Vagina (tissue), 2 donors: ENCODE measurements around the gene ANAPC4. TPM values are rescaled to one million over a fixed set of nuclear protein-coding genes. Genes with fewer than 3 reads are reported as not detected.

ENCODE experiments used
- DNase-seq, 2 donors: peaks; one replicate each; pipeline ENCODE4 v3.0.0-alpha.2; 2017; ENCODE audit errors: extremely low spot score in 2 of 2
- H3K27ac ChIP-seq: fragments of 200-600 bp; sonication (generic); one replicate; pipeline ENCODE4 v1.5.1; 2019
- H3K27me3 ChIP-seq: fragments of 200-600 bp; sonication (generic); one replicate; pipeline ENCODE4 v1.5.1; 2019
- H3K36me3 ChIP-seq, 2 donors: fragments of 200-600 bp; sonication (generic); one replicate each; pipeline ENCODE4 v1.5.1; 2017 to 2019
- H3K4me1 ChIP-seq: fragments of 200-600 bp; sonication (generic); one replicate; pipeline ENCODE4 v1.5.1; 2019
- H3K4me3 ChIP-seq, 2 donors: fragments of 200-600 bp; sonication (generic); 1 replicate in 1 of 2; 2 replicates in 1 of 2; pipeline ENCODE4 v1.5.1; 2016 to 2019
- H3K9me3 ChIP-seq: fragments of 200-600 bp; sonication (generic); one replicate; pipeline ENCODE4 v1.5.1; 2019
- CTCF ChIP-seq, 3 experiments: fragments of 450-650 bp in 2 of 3; fragments of 200-600 bp in 1 of 3; sonication (generic) in 1 of 3; IDR thresholded peaks; one replicate each; pipeline ENCODE4 v1.5.1; 2017 to 2019; ENCODE audit warnings: antibody characterized with exemption in 3 of 3, mild to moderate bottlenecking in 2 of 3, moderate library complexity in 2 of 3
- POLR2A ChIP-seq, 2 donors: fragments of 450-650 bp; IDR thresholded peaks; one replicate each; pipeline ENCODE4 v1.6.1; 2017; ENCODE audit warnings: antibody characterized with exemption in 2 of 2, mild to moderate bottlenecking in 2 of 2, moderate library complexity in 2 of 2
- POLR2AphosphoS5 ChIP-seq, 2 donors: sonication (generic); formaldehyde crosslinking; IDR thresholded peaks; one replicate each; pipeline ENCODE4 v1.9.0; 2017; ENCODE audit warnings: antibody characterized with exemption in 2 of 2, mild to moderate bottlenecking in 2 of 2, low read depth in 1 of 2; ENCODE audit not compliant: insufficient read depth in 1 of 2
- intact Hi-C: fragments of 100-400 bp; cut with DNase I; formaldehyde crosslinking; loops from one replicate; pipeline ENCODE4 v1.15.1; 2023
- total RNA-seq: library from RNA; depleted of rRNA; stranded (reverse); fragments of >200 nt; gene quantifications from one replicate; pipeline ENCODE4 v1.2.3, GENCODE V29; 2016

ANAPC4 gene
- total RNA-seq, 1 donor from 2014 or later, result 33.6 TPM

GRCh38 chr4:25451676-25452075 is 74.6 kb downstream of the ANAPC4 start:
- Histone ChIP-seq H3K4me1 (peaks cover 8% of the 10 kb centered on the region), H3K9me3 (no peaks in the 10 kb centered on the region), H3K4me3 (no peak overlapping the region), H3K36me3 (no peaks in the 10 kb centered on the region), H3K27ac (no peak overlapping the region), H3K27me3 (no peaks in the 10 kb centered on the region)
- no peak for TF ChIP-seq POLR2A (IDR thresholded peaks at IDR 0.05)
- no peak for TF ChIP-seq POLR2AphosphoS5 (IDR thresholded peaks at IDR 0.05; ENCODE audit: insufficient read depth in 1 of 2, low read depth in 1 of 2)
- no peak for TF ChIP-seq CTCF (IDR thresholded peaks at IDR 0.05)
- intact Hi-C loops, result no loop called here
- no peak for DNase-seq

- DNase-seq, result no peak
- Histone ChIP-seq H3K4me3 (no peak overlapping the region), H3K4me1 (peaks cover 8% of the 10 kb centered on the region), H3K27me3 (no peaks in the 10 kb centered on the region), H3K36me3 (no peaks in the 10 kb centered on the region), H3K9me3 (no peaks in the 10 kb centered on the region), H3K27ac (no peak overlapping the region)
- intact Hi-C loops, result no loop called here
- TF ChIP-seq POLR2A (IDR thresholded peaks at IDR 0.05), result no peak
- no peak for TF ChIP-seq CTCF (IDR thresholded peaks at IDR 0.05)
- no peak for TF ChIP-seq POLR2AphosphoS5 (IDR thresholded peaks at IDR 0.05; ENCODE audit: insufficient read depth in 1 of 2, low read depth in 1 of 2)
Observed at GRCh38 chr4:25452081-25452480, 75.0 kb downstream of the ANAPC4 start.

GRCh38 chr4:25454476-25454875 is 77.4 kb downstream of the ANAPC4 start:
- intact Hi-C loops, result no loop called here
- Histone ChIP-seq H3K27me3 (no peaks in the 10 kb centered on the region), H3K27ac (no peak overlapping the region), H3K9me3 (no peaks in the 10 kb centered on the region), H3K4me3 (no peak overlapping the region), H3K4me1 (no peaks in the 10 kb centered on the region), H3K36me3 (no peaks in the 10 kb centered on the region)
- DNase-seq, result no peak
- TF ChIP-seq POLR2A (IDR thresholded peaks at IDR 0.05) (no peak), POLR2AphosphoS5 (IDR thresholded peaks at IDR 0.05; ENCODE audit: insufficient read depth in 1 of 2, low read depth in 1 of 2) (no peak), CTCF (IDR thresholded peaks at IDR 0.05) (no peak)

GRCh38 chr4:25457053-25457715 is 80.1 kb downstream of the ANAPC4 start:
- Histone ChIP-seq H3K4me1 (no peaks in the 10 kb centered on the region), H3K4me3 (no peak overlapping the region), H3K27ac (no peak overlapping the region), H3K9me3 (no peaks in the 10 kb centered on the region), H3K27me3 (no peaks in the 10 kb centered on the region), H3K36me3 (no peaks in the 10 kb centered on the region)
- intact Hi-C loops, result no loop called here
- no peak for DNase-seq
- TF ChIP-seq POLR2AphosphoS5 (IDR thresholded peaks at IDR 0.05; ENCODE audit: insufficient read depth in 1 of 2, low read depth in 1 of 2), result no peak

GRCh38 chr4:25466966-25467697 is 90.1 kb downstream of the ANAPC4 start:
- H3K4me3 ChIP-seq, result no peak overlapping the region
- H3K27ac ChIP-seq, result no peak overlapping the region
- no peak for TF ChIP-seq CTCF (IDR thresholded peaks at IDR 0.05)
- no peak for TF ChIP-seq POLR2AphosphoS5 (IDR thresholded peaks at IDR 0.05; ENCODE audit: insufficient read depth in 1 of 2, low read depth in 1 of 2)
- no peak for TF ChIP-seq POLR2A (IDR thresholded peaks at IDR 0.05)
- H3K27me3 ChIP-seq, result no peaks in the 10 kb centered on the region
- DNase-seq, result no peak
- no peaks in the 10 kb centered on the region for H3K36me3 ChIP-seq
- intact Hi-C loops, result no loop called here
- no peaks in the 10 kb centered on the region for H3K9me3 ChIP-seq
- no peaks in the 10 kb centered on the region for H3K4me1 ChIP-seq
